ENCODE data around the gene TCTN3. TPM values are rescaled to one million over a fixed set of nuclear protein-coding genes. Genes with fewer than 3 reads are reported as not detected.
A peak's percentile ranks its signal among the peaks of the same experiment; 100 is the strongest.
"Not testable (repeated sequence)": the region's sequence is repeated elsewhere in the genome, so short reads cannot be mapped to it uniquely, and the experiment has no call there.

TCTN3 gene
- total RNA-seq, 2 experiments from 2014 or later = 19.4 to 20.0 TPM

- CTCF ChIA-PET = interaction anchor here (1.3 to 2.1 kb wide), 3 partner anchors 8 to 176 kb away, joined by 3 to 6 read pairs (median 4); no protein-coding TSS in a partner anchor
- Mint-ChIP-seq H3K27ac (no peak overlapping the region), H3K4me3 (no peak overlapping the region), H3K36me3 (ENCODE audit: low read depth) (peaks cover 46% of the 10 kb centered on the region), H3K27me3 (no peaks in the 10 kb centered on the region), H3K9me3 (ENCODE audit: low read depth) (no peaks in the 10 kb centered on the region), H3K4me1 (peaks cover 31% of the 10 kb centered on the region)
- POLR2A ChIA-PET = no interaction called here
- intact Hi-C loops (cut with DNase I, micrococcal nuclease) = no loop called here
- no peak for DNase-seq
- ATAC-seq = no peak
These were observed 5.1 kb downstream of the TCTN3 start for GRCh38 chr10:95688648-95689047.

GRCh38 chr10:95683966-95684365, 9.8 kb downstream of the TCTN3 start:
- no peaks in the 10 kb centered on the region for H3K27me3 Mint-ChIP-seq
- no peaks in the 10 kb centered on the region for H3K4me1 Mint-ChIP-seq
- no peaks in the 10 kb centered on the region for H3K9me3 Mint-ChIP-seq (ENCODE audit: low read depth)
- ATAC-seq = no peak
- ChIA-PET CTCF (interaction anchor here (1.7 kb wide), 1 partner anchor 10 kb away, joined by 7 read pairs; the partner anchor contains the start of gene TCTN3), POLR2A (no interaction called here)
- no peak overlapping the region for H3K27ac Mint-ChIP-seq
- H3K36me3 Mint-ChIP-seq (ENCODE audit: low read depth) = peaks cover 40% of the 10 kb centered on the region
- no peak for DNase-seq
- no peak overlapping the region for H3K4me3 Mint-ChIP-seq
- intact Hi-C loops (cut with DNase I, micrococcal nuclease) = no loop called here

- intact Hi-C loops (cut with DNase I, micrococcal nuclease) = no loop called here
- DNase-seq = no peak
- no peak overlapping the region for H3K27ac Mint-ChIP-seq
- H3K4me1 Mint-ChIP-seq = no peaks in the 10 kb centered on the region
- H3K36me3 Mint-ChIP-seq (ENCODE audit: low read depth) = peaks cover 17% of the 10 kb centered on the region
- no peaks in the 10 kb centered on the region for H3K9me3 Mint-ChIP-seq (ENCODE audit: low read depth)
- no peaks in the 10 kb centered on the region for H3K27me3 Mint-ChIP-seq
- POLR2A ChIA-PET = no interaction called here
- no peak for ATAC-seq
- no peak overlapping the region for H3K4me3 Mint-ChIP-seq
- CTCF ChIA-PET = interaction anchor here (0.6 to 1.1 kb wide), 2 partner anchors 18 to 51 kb away, joined by 3 to 6 read pairs; partner anchors contain the start of gene TCTN3
These were observed 18.2 kb downstream of the TCTN3 start for GRCh38 chr10:95675403-95676116.

GRCh38 chr10:95674643-95675042, 19.1 kb downstream of the TCTN3 start:
- H3K36me3 Mint-ChIP-seq (ENCODE audit: low read depth) = peaks cover 9% of the 10 kb centered on the region
- no peak for DNase-seq
- intact Hi-C loops (cut with DNase I, micrococcal nuclease) = no loop called here
- ChIA-PET POLR2A (no interaction called here), CTCF (interaction anchor here (0.6 to 1.1 kb wide), 2 partner anchors 19 to 50 kb away, joined by 3 to 6 read pairs; partner anchors contain the start of gene TCTN3)
- no peaks in the 10 kb centered on the region for H3K4me1 Mint-ChIP-seq
- H3K4me3 Mint-ChIP-seq = no peak overlapping the region
- H3K27me3 Mint-ChIP-seq = no peaks in the 10 kb centered on the region
- no peaks in the 10 kb centered on the region for H3K9me3 Mint-ChIP-seq (ENCODE audit: low read depth)
- ATAC-seq = no peak
- no peak overlapping the region for H3K27ac Mint-ChIP-seq

GRCh38 chr10:95672641-95673040, 21.1 kb downstream of the TCTN3 start:
- H3K4me1 Mint-ChIP-seq; H3K4me3 Mint-ChIP-seq; H3K9me3 Mint-ChIP-seq (ENCODE audit: low read depth); intact Hi-C loops (cut with DNase I, micrococcal nuclease); H3K27me3 Mint-ChIP-seq; DNase-seq; H3K27ac Mint-ChIP-seq; POLR2A ChIA-PET; CTCF ChIA-PET; ATAC-seq: not testable (repeated sequence)
- H3K36me3 Mint-ChIP-seq (ENCODE audit: low read depth) = peaks cover 15% of the 10 kb centered on the region

- CTCF ChIA-PET = interaction anchor here (1.1 to 5.7 kb wide), 2 partner anchors 30 to 177 kb away, joined by 3 to 21 read pairs; partner anchors contain the start of gene TCTN3
- Mint-ChIP-seq H3K27ac (no peak overlapping the region), H3K9me3 (ENCODE audit: low read depth) (no peaks in the 10 kb centered on the region), H3K36me3 (ENCODE audit: low read depth) (peaks cover 11% of the 10 kb centered on the region), H3K27me3 (no peaks in the 10 kb centered on the region), H3K4me3 (no peak overlapping the region), H3K4me1 (no peaks in the 10 kb centered on the region)
- POLR2A ChIA-PET = no interaction called here
- DNase-seq (no peak), ATAC-seq (no peak)
- intact Hi-C loops (cut with DNase I, micrococcal nuclease) = no loop called here
These were observed 29.2 kb downstream of the TCTN3 start for GRCh38 chr10:95664543-95664942.

- DNase-seq = no peak
- Mint-ChIP-seq H3K9me3 (ENCODE audit: low read depth) (peaks cover under 1% of the 10 kb centered on the region), H3K36me3 (ENCODE audit: low read depth) (peaks cover 9% of the 10 kb centered on the region), H3K4me3 (no peak overlapping the region), H3K27ac (no peak overlapping the region), H3K4me1 (peaks cover under 1% of the 10 kb centered on the region), H3K27me3 (no peaks in the 10 kb centered on the region)
- ATAC-seq = no peak
- ChIA-PET POLR2A (no interaction called here), CTCF (interaction anchor here (0.7 to 5.7 kb wide), 2 partner anchors 31 to 1011 kb away, joined by 3 to 21 read pairs; partner anchors contain the start of gene TCTN3)
- intact Hi-C loops (cut with DNase I, micrococcal nuclease) = no loop called here
These were observed 30.2 kb downstream of the TCTN3 start for GRCh38 chr10:95663496-95663895.

- peak overlapping the region; percentile 17 for H3K27ac Mint-ChIP-seq
- no peak for DNase-seq
- ChIA-PET POLR2A (no interaction called here), CTCF (interaction anchor here (5.7 kb wide), 1 partner anchor 33 kb away, joined by 21 read pairs; the partner anchor contains the start of gene TCTN3)
- intact Hi-C loops (cut with DNase I, micrococcal nuclease) = no loop called here
- ATAC-seq = no peak
- H3K4me1 Mint-ChIP-seq = peaks cover 7% of the 10 kb centered on the region
- H3K36me3 Mint-ChIP-seq (ENCODE audit: low read depth) = peaks cover 7% of the 10 kb centered on the region
- H3K27me3 Mint-ChIP-seq = no peaks in the 10 kb centered on the region
- H3K4me3 Mint-ChIP-seq = no peak overlapping the region
- peaks cover 5% of the 10 kb centered on the region for H3K9me3 Mint-ChIP-seq (ENCODE audit: low read depth)
These were observed 31.9 kb downstream of the TCTN3 start for GRCh38 chr10:95661818-95662217.

GRCh38 chr10:95660283-95660682, 33.4 kb downstream of the TCTN3 start:
- ChIA-PET POLR2A (no interaction called here), CTCF (interaction anchor here (0.9 kb wide), 1 partner anchor 34 kb away, joined by 3 read pairs; the partner anchor contains the start of gene TCTN3)
- intact Hi-C loops (cut with DNase I, micrococcal nuclease) = no loop called here
- Mint-ChIP-seq H3K27ac (no peak overlapping the region), H3K9me3 (ENCODE audit: low read depth) (peaks cover 5% of the 10 kb centered on the region), H3K4me3 (no peak overlapping the region), H3K4me1 (peaks cover 15% of the 10 kb centered on the region), H3K36me3 (ENCODE audit: low read depth) (peaks cover 10% of the 10 kb centered on the region), H3K27me3 (no peaks in the 10 kb centered on the region)
- no peak for DNase-seq
- ATAC-seq = no peak

- intact Hi-C loops (cut with DNase I, micrococcal nuclease) = loop anchor here in 1 of 2 experiments (5.0 kb wide), 1 partner anchor 1050 kb away; no protein-coding TSS in a partner anchor
- POLR2A ChIA-PET = no interaction called here
- H3K36me3 Mint-ChIP-seq (ENCODE audit: low read depth) = peaks cover 26% of the 10 kb centered on the region
- peaks cover 6% of the 10 kb centered on the region for H3K9me3 Mint-ChIP-seq (ENCODE audit: low read depth)
- peak overlapping the region; percentile 94 for H3K4me3 Mint-ChIP-seq
- ATAC-seq (no peak), DNase-seq (no peak)
- H3K27ac Mint-ChIP-seq = peak overlapping the region; percentile 99
- H3K4me1 Mint-ChIP-seq = peaks cover 23% of the 10 kb centered on the region
- CTCF ChIA-PET = interaction anchor here (1.4 kb wide), 1 partner anchor 37 kb away, joined by 6 read pairs; the partner anchor contains the start of gene TCTN3
- H3K27me3 Mint-ChIP-seq = no peaks in the 10 kb centered on the region
These were observed 36.5 kb downstream of the TCTN3 start for GRCh38 chr10:95657250-95657649.

GRCh38 chr10:95656291-95657164, 37.2 kb downstream of the TCTN3 start, which contains the start of gene ALDH18A1:
ALDH18A1 (minus strand) TSS chr10:95656711; CDS start chr10:95653377, 3,334 bp downstream.
- H3K27me3 Mint-ChIP-seq = no peaks in the 10 kb centered on the region
- ATAC-seq = peak; percentile 91
- peaks cover 10% of the 10 kb centered on the region for H3K9me3 Mint-ChIP-seq (ENCODE audit: low read depth)
- H3K4me1 Mint-ChIP-seq = peaks cover 26% of the 10 kb centered on the region
- ChIA-PET CTCF (interaction anchor here (0.6 to 1.4 kb wide), 2 partner anchors 37 to 158 kb away, joined by 3 to 6 read pairs; partner anchors contain the start of gene TCTN3), POLR2A (no interaction called here)
- peak; percentile 93 for DNase-seq
- peak within 1 kb of the TSS; percentile 99 for H3K27ac Mint-ChIP-seq
- H3K36me3 Mint-ChIP-seq (ENCODE audit: low read depth) = peaks cover 33% of the 10 kb centered on the region
- intact Hi-C loops (cut with DNase I, micrococcal nuclease) = loop anchor here (1.0 to 5.0 kb wide), 5 partner anchors 37 to 1049 kb away; partner anchors contain the start of genes SORBS1 (in 2 of the 2) and TCTN3 (in 2 of the 2)
- H3K4me3 Mint-ChIP-seq = peak within 1 kb of the TSS; percentile 94

Data from activated CD4-positive, alpha-beta T cell treated with anti-CD3 and anti-CD28 coated beads for 36 hours (primary cell).